ENCODE data around the gene RBM12. TPM values are rescaled to one million over a fixed set of nuclear protein-coding genes. Genes with fewer than 3 reads are reported as not detected.

Gene RBM12
- total and polyA plus RNA-seq, 2 of the 8 experiments (the other 6 are each of a cell fraction or from before 2014, with no cell fraction given), result 187 to 214 TPM

DNA sequence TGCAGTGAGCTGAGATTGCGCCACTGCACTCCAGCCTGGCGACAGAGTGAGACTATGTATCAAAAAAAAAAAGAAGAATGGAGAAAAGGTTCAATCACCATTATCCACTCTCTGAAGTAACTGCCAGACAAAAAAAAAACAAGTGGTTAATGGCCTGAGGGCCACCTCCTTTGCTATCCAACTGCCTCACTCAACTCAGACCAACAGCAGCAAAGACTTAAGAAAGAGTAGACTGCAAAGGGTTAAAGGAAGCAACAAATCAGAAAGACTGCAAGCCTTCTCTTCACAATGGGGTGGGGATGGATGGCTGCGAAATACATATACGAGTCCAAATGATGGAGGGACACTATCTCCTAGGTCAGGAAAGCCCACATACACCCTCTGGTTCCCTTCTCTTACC lies 31.3 kb upstream of the RBM12 start:
- no peak overlapping the region for H3K9ac ChIP-seq (replicated peaks in 1 of 4; ENCODE audit: extremely low read depth in 1 of 4, low read depth in 3 of 4, low read length in 3 of 4)
- H4K8ac ChIP-seq (ENCODE audit: extremely low read depth, insufficient read depth, low read length), result no peak overlapping the region
- no peak overlapping the region for H3K4ac ChIP-seq (replicated peaks; ENCODE audit: insufficient read length, low read depth, low read length)
- no peak for FAIRE-seq
- H3K79me1 ChIP-seq (ENCODE audit: low read depth, low read length), result no peaks in the 10 kb centered on the region
- peaks cover 0 to 7% (median 0%) of the 10 kb centered on the region in 4 experiments; a peak in 2 of 8 replicates for H3K36me3 ChIP-seq (ENCODE audit: control insufficient read depth in 2 of 4, insufficient read depth in 4 of 4, low read length in 3 of 4)
- no peak overlapping the region for H2BK120ac ChIP-seq (replicated peaks; ENCODE audit: low read depth, low read length)
- no peak overlapping the region for H3K18ac ChIP-seq (ENCODE audit: extremely low read depth, low read length)
- H2AFZ ChIP-seq (ENCODE audit: low read length), result no peak overlapping the region
- WGBS, 2 experiments (ENCODE audit: extremely low coverage in 1 of 2, insufficient coverage in 1 of 2, insufficient read length in 1 of 2, insufficient replicate concordance in 2 of 2, low coverage in 1 of 2, low lambda C conversion rate in 2 of 2, missing lambda C conversion rate in 1 of 2), result 90% methylated on average over 4 of the region's 4 CpGs; no CpG with 5 or more reads in 1 of the 2 experiments
- H3K4me3 ChIP-seq (ENCODE audit: extremely low read depth in 1 of 4, insufficient read depth in 2 of 4, low read depth in 3 of 4, low read length in 4 of 4), result no peak overlapping the region
- H3K23me2 ChIP-seq (ENCODE audit: low read depth, low read length), result peaks cover 13% of the 10 kb centered on the region
- no peaks in the 10 kb centered on the region for H4K20me1 ChIP-seq (replicated peaks in 1 of 2; ENCODE audit: control insufficient read depth in 1 of 2, insufficient read depth in 2 of 2, low read length in 2 of 2)
- no peaks in the 10 kb centered on the region for H3K27me3 ChIP-seq (replicated peaks in 1 of 4; ENCODE audit: control insufficient read depth in 3 of 4, extremely low read depth in 1 of 4, insufficient read depth in 3 of 4, low read length in 3 of 4)
- H3K14ac ChIP-seq (ENCODE audit: insufficient read length), result no peak overlapping the region
- no peak overlapping the region for H3K4me2 ChIP-seq (ENCODE audit: insufficient read depth in 1 of 2, low read depth in 2 of 2, low read length in 2 of 2)
- TF ChIP-seq RFX5 (IDR thresholded peaks at IDR 0.05; ENCODE audit: borderline replicate concordance, low read depth, low read length) (no peak), RNF2 (IDR thresholded peaks at IDR 0.05; ENCODE audit: borderline replicate concordance, low read depth, low read length, missing control alignments, poor library complexity, severe bottlenecking) (no peak), SAP30 (IDR thresholded peaks at IDR 0.05; ENCODE audit: insufficient read depth, insufficient replicate concordance, low read length) (no peak), KDM5A (IDR thresholded peaks at IDR 0.05; ENCODE audit: low read length) (no peak)
- TF ChIP-seq, protein P1, sequence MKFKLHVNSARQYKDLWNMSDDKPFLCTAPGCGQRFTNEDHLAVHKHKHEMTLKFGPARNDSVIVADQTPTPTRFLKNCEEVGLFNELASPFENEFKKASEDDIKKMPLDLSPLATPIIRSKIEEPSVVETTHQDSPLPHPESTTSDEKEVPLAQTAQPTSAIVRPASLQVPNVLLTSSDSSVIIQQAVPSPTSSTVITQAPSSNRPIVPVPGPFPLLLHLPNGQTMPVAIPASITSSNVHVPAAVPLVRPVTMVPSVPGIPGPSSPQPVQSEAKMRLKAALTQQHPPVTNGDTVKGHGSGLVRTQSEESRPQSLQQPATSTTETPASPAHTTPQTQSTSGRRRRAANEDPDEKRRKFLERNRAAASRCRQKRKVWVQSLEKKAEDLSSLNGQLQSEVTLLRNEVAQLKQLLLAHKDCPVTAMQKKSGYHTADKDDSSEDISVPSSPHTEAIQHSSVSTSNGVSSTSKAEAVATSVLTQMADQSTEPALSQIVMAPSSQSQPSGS (IDR thresholded peaks at IDR 0.05; ENCODE audit: low read length), result no peak
- TF ChIP-seq, protein P2, sequence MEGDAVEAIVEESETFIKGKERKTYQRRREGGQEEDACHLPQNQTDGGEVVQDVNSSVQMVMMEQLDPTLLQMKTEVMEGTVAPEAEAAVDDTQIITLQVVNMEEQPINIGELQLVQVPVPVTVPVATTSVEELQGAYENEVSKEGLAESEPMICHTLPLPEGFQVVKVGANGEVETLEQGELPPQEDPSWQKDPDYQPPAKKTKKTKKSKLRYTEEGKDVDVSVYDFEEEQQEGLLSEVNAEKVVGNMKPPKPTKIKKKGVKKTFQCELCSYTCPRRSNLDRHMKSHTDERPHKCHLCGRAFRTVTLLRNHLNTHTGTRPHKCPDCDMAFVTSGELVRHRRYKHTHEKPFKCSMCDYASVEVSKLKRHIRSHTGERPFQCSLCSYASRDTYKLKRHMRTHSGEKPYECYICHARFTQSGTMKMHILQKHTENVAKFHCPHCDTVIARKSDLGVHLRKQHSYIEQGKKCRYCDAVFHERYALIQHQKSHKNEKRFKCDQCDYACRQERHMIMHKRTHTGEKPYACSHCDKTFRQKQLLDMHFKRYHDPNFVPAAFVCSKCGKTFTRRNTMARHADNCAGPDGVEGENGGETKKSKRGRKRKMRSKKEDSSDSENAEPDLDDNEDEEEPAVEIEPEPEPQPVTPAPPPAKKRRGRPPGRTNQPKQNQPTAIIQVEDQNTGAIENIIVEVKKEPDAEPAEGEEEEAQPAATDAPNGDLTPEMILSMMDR (IDR thresholded peaks at IDR 0.05; ENCODE audit: control extremely low read depth in 1 of 3, insufficient read depth in 1 of 3, low read depth in 1 of 3, low read length in 3 of 3), result no peak
- H3K27ac ChIP-seq (ENCODE audit: low read depth, low read length), result no peak overlapping the region
- no peak overlapping the region for H3K23ac ChIP-seq (ENCODE audit: insufficient read length)
- H4K5ac ChIP-seq (ENCODE audit: insufficient read length, low read depth, low read length), result no peak overlapping the region
- no peak overlapping the region for H4K91ac ChIP-seq (replicated peaks; ENCODE audit: insufficient read length, low read length)
- CTCF ChIA-PET (ENCODE audit: partially characterized antibody), result interaction anchor here (0.6 kb wide), 1 partner anchor 12 kb away, joined by 3 read pairs; no protein-coding TSS in a partner anchor
- no peak for DNase-seq (ENCODE audit: low read depth in 1 of 2, low spot score in 2 of 2)
- POLR2A ChIA-PET (ENCODE audit: partially characterized antibody), result interaction anchor here (0.6 to 1.1 kb wide), 3 partner anchors 10 to 240 kb away, joined by 3 to 4 read pairs (median 3); partner anchors contain the start of gene CEP250
- H2BK15ac ChIP-seq (ENCODE audit: low read length), result no peak overlapping the region
- H3K79me2 ChIP-seq (ENCODE audit: control insufficient read depth in 1 of 2, insufficient read depth in 2 of 2, low read length in 2 of 2), result peaks cover 0 to 8% of the 10 kb centered on the region in 2 experiments; a peak in 2 of 4 replicates
- no peak overlapping the region for H2AK5ac ChIP-seq (ENCODE audit: low read depth, low read length)
- H2BK12ac ChIP-seq (ENCODE audit: low read depth, low read length), result no peak overlapping the region
- H2BK5ac ChIP-seq (ENCODE audit: low read depth, low read length), result no peak overlapping the region
- no peak overlapping the region for H2BK20ac ChIP-seq (ENCODE audit: low read length)
- peaks cover 0 to 2% (median under 1%) of the 10 kb centered on the region in 4 experiments; a peak in 3 of 7 replicates for H3K4me1 ChIP-seq (replicated peaks in 1 of 4; ENCODE audit: control insufficient read depth in 3 of 4, insufficient read depth in 4 of 4, low read length in 3 of 4)
- H3K9me3 ChIP-seq (ENCODE audit: insufficient read depth in 2 of 2, low read depth in 1 of 2, low read length in 1 of 2), result no peaks in the 10 kb centered on the region
- H3K56ac ChIP-seq (replicated peaks; ENCODE audit: insufficient read length, low read depth, low read length), result no peak overlapping the region
